Left ventricle myocardium inferior (tissue), 1 donor: ENCODE data around the gene PTCH2. TPM values are rescaled to one million over a fixed set of nuclear protein-coding genes. Genes with fewer than 3 reads are reported as not detected.

Experiments used
- DNase-seq: peaks from one replicate; pipeline ENCODE4 v3.0.0-alpha.2; 2020
- H3K27ac ChIP-seq: fragments of 200-600 bp; replicated peaks from 2 replicates; pipeline ENCODE4 v1.8.0; 2021
- H3K27me3 ChIP-seq: fragments of 200-600 bp; 2 replicates; pipeline ENCODE4 v1.8.0; 2021; ENCODE audit warnings: low read depth
- H3K36me3 ChIP-seq: fragments of 200-600 bp; 2 replicates; pipeline ENCODE4 v1.8.0; 2021
- H3K4me1 ChIP-seq: fragments of 200-600 bp; 2 replicates; pipeline ENCODE4 v1.8.0; 2021
- H3K4me3 ChIP-seq: fragments of 200-600 bp; 2 replicates; pipeline ENCODE4 v1.8.0; 2021; ENCODE audit warnings: mild to moderate bottlenecking, moderate library complexity
- H3K9me3 ChIP-seq: fragments of 200-600 bp; replicated peaks from 2 replicates; pipeline ENCODE4 v1.8.0; 2021
- intact Hi-C: fragments of 100-400 bp; cut with micrococcal nuclease; formaldehyde crosslinking; loops from one replicate; pipeline ENCODE4 v1.11.0; 2022
- total RNA-seq: library from RNA; stranded (reverse); fragmentation: NEBNext Ultra II Directional; extraction: Animal tissue kit (Norgen Biotek cat#: 25700); gene quantifications from one replicate; pipeline ENCODE4 v1.2.1, GENCODE V29; 2021
- TF ChIP-seq, protein P1 (sequence below): fragments of 200-600 bp; IDR thresholded peaks from 2 replicates; pipeline ENCODE4 v1.8.0; 2021; ENCODE audit warnings: antibody characterized with exemption, mild to moderate bottlenecking, borderline replicate concordance
- donor health status: DM: no; HTN: yes; CAD: no; lungs with severe emphysema.

Gene PTCH2
- total RNA-seq, 1 donor from 2014 or later, result 0.25 TPM

DNA sequence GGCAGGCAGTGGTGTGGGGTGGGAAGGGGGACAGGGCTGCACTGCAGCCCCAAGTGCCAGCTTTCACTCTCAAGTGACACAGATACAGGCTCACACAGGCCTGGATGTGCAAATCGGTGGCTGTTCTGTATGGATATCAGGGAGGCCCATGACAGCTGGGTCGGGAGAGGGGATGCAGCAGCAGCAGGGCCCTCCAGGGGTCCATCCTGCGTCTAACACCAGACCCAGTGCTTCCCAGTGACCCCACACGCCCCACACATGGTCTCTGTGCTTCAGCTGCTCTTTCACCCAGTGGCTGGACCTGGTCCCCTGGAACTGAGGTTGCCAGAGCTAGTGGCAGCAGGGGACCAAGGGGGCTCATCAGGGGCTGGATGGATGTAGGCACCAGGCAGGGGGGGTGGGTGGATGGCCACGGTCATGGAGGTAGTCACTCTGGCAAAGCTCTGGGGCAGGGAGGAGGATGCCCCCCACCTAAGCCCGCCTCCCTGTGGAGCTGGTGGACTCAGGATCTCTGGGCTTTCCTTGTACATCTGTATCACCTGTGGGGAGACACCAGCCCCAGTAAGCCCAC lies 20.8 kb downstream of the PTCH2 start:
- Histone ChIP-seq H3K4me3 (no peak overlapping the region), H3K9me3 (no peaks in the 10 kb centered on the region), H3K27me3 (no peaks in the 10 kb centered on the region), H3K27ac (no peak overlapping the region), H3K4me1 (peaks cover 32% of the 10 kb centered on the region), H3K36me3 (no peaks in the 10 kb centered on the region)
- TF ChIP-seq, protein P1, sequence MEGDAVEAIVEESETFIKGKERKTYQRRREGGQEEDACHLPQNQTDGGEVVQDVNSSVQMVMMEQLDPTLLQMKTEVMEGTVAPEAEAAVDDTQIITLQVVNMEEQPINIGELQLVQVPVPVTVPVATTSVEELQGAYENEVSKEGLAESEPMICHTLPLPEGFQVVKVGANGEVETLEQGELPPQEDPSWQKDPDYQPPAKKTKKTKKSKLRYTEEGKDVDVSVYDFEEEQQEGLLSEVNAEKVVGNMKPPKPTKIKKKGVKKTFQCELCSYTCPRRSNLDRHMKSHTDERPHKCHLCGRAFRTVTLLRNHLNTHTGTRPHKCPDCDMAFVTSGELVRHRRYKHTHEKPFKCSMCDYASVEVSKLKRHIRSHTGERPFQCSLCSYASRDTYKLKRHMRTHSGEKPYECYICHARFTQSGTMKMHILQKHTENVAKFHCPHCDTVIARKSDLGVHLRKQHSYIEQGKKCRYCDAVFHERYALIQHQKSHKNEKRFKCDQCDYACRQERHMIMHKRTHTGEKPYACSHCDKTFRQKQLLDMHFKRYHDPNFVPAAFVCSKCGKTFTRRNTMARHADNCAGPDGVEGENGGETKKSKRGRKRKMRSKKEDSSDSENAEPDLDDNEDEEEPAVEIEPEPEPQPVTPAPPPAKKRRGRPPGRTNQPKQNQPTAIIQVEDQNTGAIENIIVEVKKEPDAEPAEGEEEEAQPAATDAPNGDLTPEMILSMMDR, result no peak
- intact Hi-C loops, result no loop called here
- DNase-seq, result no peak

DNA sequence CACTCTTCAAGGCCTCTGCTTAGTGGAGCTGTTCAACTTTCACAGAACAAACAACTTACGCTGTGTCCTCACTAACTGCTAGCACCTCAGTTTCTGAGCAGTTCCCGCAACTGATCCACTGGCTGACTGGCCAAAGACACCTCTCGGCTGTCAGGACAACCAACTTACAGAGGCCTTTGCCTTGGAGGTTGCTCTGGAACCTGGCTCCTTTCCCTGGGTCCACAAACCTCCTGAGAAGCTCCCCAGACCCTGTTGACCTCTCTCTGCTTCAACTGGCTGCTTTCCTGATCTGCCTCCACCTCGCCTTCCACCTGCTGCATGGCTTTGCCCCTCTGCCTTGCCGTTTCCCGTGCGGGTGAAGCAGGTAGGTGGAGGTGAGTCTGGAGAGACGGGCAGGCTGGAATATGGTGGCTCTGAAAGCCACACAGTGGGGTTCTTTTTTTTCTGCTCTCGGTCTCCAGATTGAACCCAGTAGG lies 21.8 kb downstream of the PTCH2 start:
- Histone ChIP-seq H3K27me3 (no peaks in the 10 kb centered on the region), H3K27ac (peak overlapping the region; percentile 94), H3K9me3 (no peaks in the 10 kb centered on the region), H3K4me3 (peak overlapping the region; percentile 72), H3K36me3 (no peaks in the 10 kb centered on the region), H3K4me1 (peaks cover 28% of the 10 kb centered on the region)
- intact Hi-C loops, result no loop called here
- TF ChIP-seq, protein P1, result no peak
- DNase-seq, result no peak

DNA sequence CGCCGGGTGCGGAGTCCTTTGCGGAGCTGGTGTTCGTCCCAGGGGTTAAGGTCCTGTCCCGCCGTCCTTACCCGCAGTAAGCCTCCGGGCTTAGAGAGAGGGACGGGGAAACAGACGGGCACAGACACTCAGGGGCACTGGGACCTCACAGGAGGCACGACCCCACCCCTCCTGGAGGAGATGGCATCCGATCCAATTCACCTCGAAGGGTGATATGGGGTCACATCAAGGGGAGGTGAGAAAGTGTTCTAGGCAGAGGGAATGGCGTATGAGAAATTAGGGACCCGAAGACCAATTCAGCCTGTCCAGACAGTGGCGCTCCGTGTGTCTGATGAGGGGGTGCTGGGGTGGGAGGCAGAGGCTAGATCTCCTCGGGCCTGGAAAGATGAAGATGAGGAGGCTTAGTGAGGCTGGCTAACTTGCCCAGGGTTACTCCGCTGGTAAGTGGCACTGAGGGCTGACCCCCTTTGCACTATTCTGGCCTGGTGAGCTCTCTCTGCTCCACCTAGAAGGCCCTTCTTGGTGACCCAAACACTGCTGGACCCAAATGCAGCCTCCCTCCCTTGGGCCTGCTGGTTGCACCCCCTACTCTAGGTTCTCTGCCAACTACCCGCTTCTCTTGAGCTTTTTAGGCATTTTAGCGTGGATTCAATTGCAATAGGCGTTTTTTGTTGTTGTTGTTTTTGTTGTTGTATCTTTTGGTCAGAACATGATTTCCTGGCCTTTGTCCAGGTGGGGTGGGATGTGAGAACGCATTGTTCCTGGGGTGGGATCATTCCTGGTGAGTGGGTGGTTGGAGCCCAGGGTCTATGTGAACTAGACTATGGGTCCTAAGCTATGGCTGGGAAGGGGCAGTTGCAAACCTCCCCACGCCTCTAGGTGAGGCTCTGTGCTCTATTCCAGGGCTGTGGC lies 22.5 kb downstream of the PTCH2 start:
- Histone ChIP-seq H3K4me1 (peaks cover 24% of the 10 kb centered on the region), H3K27me3 (no peaks in the 10 kb centered on the region), H3K27ac (peak overlapping the region; percentile 94), H3K9me3 (no peaks in the 10 kb centered on the region), H3K36me3 (no peaks in the 10 kb centered on the region), H3K4me3 (peak overlapping the region; percentile 72)
- no peak for DNase-seq
- intact Hi-C loops, result no loop called here
- TF ChIP-seq, protein P1, result no peak

DNA sequence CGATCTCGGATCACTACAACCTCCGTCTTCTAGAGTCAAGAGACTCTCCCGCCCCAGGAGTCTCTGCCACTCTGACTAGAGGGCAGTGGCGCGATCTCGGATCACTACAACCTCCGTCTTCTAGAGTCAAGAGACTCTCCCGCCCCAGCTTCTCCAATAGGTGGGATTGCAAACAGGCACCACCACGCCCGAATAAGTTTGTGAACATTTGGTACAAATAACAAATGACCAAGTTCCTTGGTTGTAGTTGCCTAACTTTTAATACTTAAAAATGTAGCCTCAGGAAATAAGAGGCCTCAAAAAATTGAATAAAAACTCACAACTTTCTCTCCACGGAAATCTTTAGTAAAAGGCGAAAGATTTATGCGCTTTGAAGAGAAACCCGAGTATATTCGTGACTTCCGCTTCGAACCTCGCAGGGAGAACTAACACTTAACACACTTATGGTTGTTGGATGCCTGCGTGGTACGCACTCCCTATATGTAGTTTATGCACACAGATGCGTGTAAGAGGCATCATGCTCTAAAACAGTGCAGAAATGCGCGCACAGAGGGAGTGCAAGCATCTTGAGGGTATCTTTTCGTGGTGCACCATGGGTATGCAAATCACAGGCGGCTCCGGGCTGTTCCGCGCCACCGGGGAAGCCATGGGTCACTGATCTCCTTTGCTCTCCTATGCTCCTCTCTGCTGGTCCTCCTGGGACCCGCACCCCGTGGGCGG lies 23.3 kb downstream of the PTCH2 start:
- no peaks in the 10 kb centered on the region for H3K9me3 ChIP-seq
- intact Hi-C loops, result no loop called here
- TF ChIP-seq, protein P1, result no peak

DNA sequence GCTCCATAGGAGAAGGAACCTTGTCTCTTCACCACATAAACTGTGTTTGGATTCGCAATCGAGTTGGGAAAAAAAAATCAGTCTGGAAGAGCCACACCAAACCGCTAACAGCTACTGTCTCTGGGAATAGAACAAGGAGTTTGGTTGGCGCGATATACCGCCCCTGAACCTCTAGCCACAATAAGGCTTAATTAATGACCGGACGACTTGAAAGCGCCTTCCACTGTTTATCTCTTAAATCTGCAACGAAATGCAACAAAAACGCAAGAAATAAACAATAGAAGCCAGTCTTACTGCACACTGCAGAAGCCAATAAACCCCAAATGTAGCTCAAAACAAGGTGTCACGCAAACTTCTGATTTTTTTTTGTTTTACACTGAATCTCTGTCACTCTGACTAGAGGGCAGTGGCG lies 23.9 kb downstream of the PTCH2 start:
- intact Hi-C loops, result no loop called here
- Histone ChIP-seq H3K36me3 (no peaks in the 10 kb centered on the region), H3K27ac (peak overlapping the region; percentile 94), H3K4me1 (peaks cover 30% of the 10 kb centered on the region), H3K4me3 (peak overlapping the region; percentile 72), H3K27me3 (no peaks in the 10 kb centered on the region), H3K9me3 (no peaks in the 10 kb centered on the region)
- TF ChIP-seq, protein P1, result no peak
- DNase-seq, result peak; percentile 11

More for the DNA sequence above, 23.3 kb downstream of the PTCH2 start:
- peak overlapping the region; percentile 94 for H3K27ac ChIP-seq
- DNase-seq, result peak; percentile 79
- peak overlapping the region; percentile 72 for H3K4me3 ChIP-seq
- H3K27me3 ChIP-seq, result no peaks in the 10 kb centered on the region
- H3K36me3 ChIP-seq, result no peaks in the 10 kb centered on the region
- peaks cover 24% of the 10 kb centered on the region for H3K4me1 ChIP-seq
